IMR-90 (cell line): ENCODE results near the gene PRMT2. TPM values are rescaled to one million over a fixed set of nuclear protein-coding genes. Genes with fewer than 3 reads are reported as not detected.

Source experiments
- ATAC-seq: fragments of 200-7000 bp; cut with Tn5 transposase; 2 replicates; pipeline ENCODE4 v1.9.1; 2020; ENCODE audit warnings: low read depth, mild to moderate bottlenecking, moderate library complexity
- BruUV-seq: library from RNA; stranded (reverse); fragments of 400-500 nt; replicated peaks from 2 replicates; lab custom pipeline; 2021; lab: Mats Ljungman, UMichigan
- CTCF ChIA-PET: fragments of 300-600 bp; formaldehyde crosslinking; extraction: SDS; loops from one replicate; lab custom pipeline; 2021; ENCODE audit warnings: antibody characterized with exemption; lab: Yijun Ruan, JAX
- POLR2A ChIA-PET: fragments of 300-600 bp; sonication (Branson Sonifier 250); formaldehyde crosslinking; loops from one replicate; lab custom pipeline; 2022; ENCODE audit warnings: antibody characterized with exemption; ENCODE audit not compliant: unreplicated experiment; lab: Charles Lee
- DNase-seq: peaks from one replicate; pipeline ENCODE4 v3.0.0; 2013
- H2AFZ ChIP-seq: replicated peaks from 2 replicates; pipeline ENCODE3; 2013; ENCODE audit warnings: low read length, mild to moderate bottlenecking; ENCODE audit not compliant: poor library complexity
- H2AK5ac ChIP-seq: 2 replicates; pipeline ENCODE4 v1.6.1; 2013; ENCODE audit warnings: low read depth, low read length, inconsistent platforms
- H2AK9ac ChIP-seq: replicated peaks from 2 replicates; pipeline ENCODE3; 2013; ENCODE audit warnings: mild to moderate bottlenecking, low read depth, low read length, moderate library complexity; ENCODE audit not compliant: poor library complexity
- H2BK120ac ChIP-seq: 2 replicates; pipeline ENCODE4 v1.6.1; 2013; ENCODE audit warnings: low read depth, low read length, inconsistent platforms
- H2BK15ac ChIP-seq: 3 replicates; pipeline ENCODE4 v1.6.1; 2013; ENCODE audit warnings: low read depth, low read length, inconsistent platforms
- H2BK20ac ChIP-seq: 2 replicates; pipeline ENCODE4 v1.6.1; 2013; ENCODE audit warnings: low read depth, mild to moderate bottlenecking, inconsistent platforms, low read length, moderate library complexity
- H2BK5ac ChIP-seq: 2 replicates; pipeline ENCODE4 v1.6.1; 2013; ENCODE audit warnings: mild to moderate bottlenecking, low read depth, low read length, inconsistent platforms; ENCODE audit not compliant: poor library complexity, severe bottlenecking
- H3K14ac ChIP-seq: replicated peaks from 2 replicates; pipeline ENCODE4 v1.6.1; 2013; ENCODE audit warnings: low read depth, low read length, inconsistent platforms
- H3K18ac ChIP-seq: 2 replicates; pipeline ENCODE4 v1.6.1; 2013; ENCODE audit warnings: low read depth, low read length, control low read depth
- H3K23ac ChIP-seq: 2 replicates; pipeline ENCODE4 v1.6.1; 2013; ENCODE audit warnings: low read depth, low read length, inconsistent platforms
- H3K27ac ChIP-seq: 2 replicates; pipeline ENCODE4 v1.5.1; 2013; ENCODE audit warnings: mild to moderate bottlenecking, control low read depth, low read length; ENCODE audit not compliant: insufficient read depth
- H3K27me3 ChIP-seq: 2 replicates; pipeline ENCODE4 v1.6.1; 2013; ENCODE audit warnings: low read length; ENCODE audit not compliant: control insufficient read depth, insufficient read depth
- H3K36me3 ChIP-seq: 2 replicates; pipeline ENCODE4 v1.6.1; 2013; ENCODE audit warnings: low read length, mixed read lengths; ENCODE audit not compliant: control insufficient read depth, insufficient read depth
- H3K4ac ChIP-seq: 2 replicates; pipeline ENCODE4 v1.6.1; 2013; ENCODE audit warnings: low read depth, low read length, inconsistent platforms
- H3K4me1 ChIP-seq: 2 replicates; pipeline ENCODE4 v1.6.1; 2013; ENCODE audit warnings: low read length, mixed read lengths; ENCODE audit not compliant: control insufficient read depth, insufficient read depth
- H3K4me2 ChIP-seq: 2 replicates; pipeline ENCODE4 v1.6.1; 2013; ENCODE audit warnings: low read depth, mild to moderate bottlenecking, control low read depth, low read length, moderate library complexity
- H3K4me3 ChIP-seq: 2 replicates; pipeline ENCODE4 v1.5.1; 2013; ENCODE audit warnings: low read depth, mild to moderate bottlenecking, control low read depth, low read length, moderate library complexity; ENCODE audit not compliant: insufficient read depth
- H3K56ac ChIP-seq: 2 replicates; pipeline ENCODE4 v1.6.1; 2013; ENCODE audit warnings: low read length, inconsistent platforms; ENCODE audit not compliant: insufficient read depth; ENCODE audit errors: extremely low read depth
- H3K79me1 ChIP-seq, 2 experiments: 2 replicates each; pipeline ENCODE4 v1.6.1; 2013; ENCODE audit warnings: low read length in 2 of 2, inconsistent platforms in 1 of 2, low read depth in 1 of 2
- H3K9ac ChIP-seq: 2 replicates; pipeline ENCODE4 v1.6.1; 2013; ENCODE audit warnings: low read depth, low read length, control low read depth
- H3K9me1 ChIP-seq: 2 replicates; pipeline ENCODE4 v1.6.1; 2013; ENCODE audit warnings: low read length, inconsistent platforms; ENCODE audit not compliant: insufficient read depth
- H3K9me3 ChIP-seq: 2 replicates; pipeline ENCODE4 v1.6.1; 2013; ENCODE audit warnings: low read length; ENCODE audit not compliant: control insufficient read depth, insufficient read depth
- H4K20me1 ChIP-seq: 2 replicates; pipeline ENCODE4 v1.6.1; 2013; ENCODE audit warnings: low read length, inconsistent platforms; ENCODE audit not compliant: insufficient read depth
- H4K5ac ChIP-seq: 2 replicates; pipeline ENCODE4 v1.6.1; 2013; ENCODE audit warnings: mild to moderate bottlenecking, low read depth, low read length, control low read depth
- H4K8ac ChIP-seq, 2 experiments: 2 replicates each; pipeline ENCODE4 v1.6.1; 2013; ENCODE audit warnings: low read depth in 2 of 2, low read length in 2 of 2, control low read depth in 1 of 2, inconsistent platforms in 1 of 2
- H4K91ac ChIP-seq: 2 replicates; pipeline ENCODE4 v1.6.1; 2013; ENCODE audit warnings: low read depth, low read length, inconsistent platforms; ENCODE audit not compliant: insufficient read depth
- MAFK ChIP-seq: IDR thresholded peaks from 2 replicates; pipeline ENCODE4 v1.6.1; 2012; ENCODE audit warnings: low read depth, low read length, improper control_type of control experiment
- NFE2L2 ChIP-seq: fragments of 150-350 bp; IDR thresholded peaks from 2 replicates; pipeline ENCODE4 v1.6.1; 2016; ENCODE audit warnings: low read depth, mild to moderate bottlenecking, low read length
- RCOR1 ChIP-seq: IDR thresholded peaks from 2 replicates; pipeline ENCODE4 v1.6.1; 2012; ENCODE audit warnings: mild to moderate bottlenecking, low read length, improper control_type of control experiment; ENCODE audit not compliant: insufficient replicate concordance
- WGBS, 2 experiments: methylation state at CpG; one replicate each; pipeline versions ENCODE4 v1.1.5 to v1.1.7; 2013; ENCODE audit warnings: missing lambda C conversion rate in 2 of 2; ENCODE audit not compliant: insufficient read length in 1 of 2; ENCODE audit errors: extremely low coverage in 2 of 2; 5-methylcytosine and 5-hydroxymethylcytosine counted together
- dilution Hi-C: fragments of 300-500 bp; cut with HindIII; formaldehyde crosslinking; loops from one replicate; pipeline ENCODE4 v1.14.3; 2018; ENCODE audit warnings: low sequenced_read_pairs; ENCODE audit not compliant: unreplicated experiment
- in situ Hi-C: fragments of 300-500 bp; cut with MboI; formaldehyde crosslinking; loops from 3 replicates; pipeline ENCODE4 v1.14.3; 2019; ENCODE audit warnings: low sequenced_read_pairs, inconsistent platforms, mixed read lengths
- intact Hi-C: fragments of 100-400 bp; cut with micrococcal nuclease; formaldehyde crosslinking; loops from 2 replicates; pipeline ENCODE4 v1.10.0; 2022
- polyA plus RNA-seq, 3 experiments: library from polyadenylated mRNA; depleted of rRNA; stranded (reverse); fragments of >200 nt; gene quantifications; 2 replicates each; pipeline ENCODE4 v1.2.3, GENCODE V29; 2012; ENCODE audit warnings: low replicate concordance in 1 of 3
- total RNA-seq: library from RNA; depleted of rRNA; stranded (reverse); fragments of >200 nt; gene quantifications from 2 replicates; pipeline ENCODE4 v1.2.3, GENCODE V29; 2012

PRMT2 gene
- total and polyA plus RNA-seq, 2 of the 4 experiments (the other 2 are of a cell fraction): 126 to 159 TPM

- no peak for TF ChIP-seq RCOR1
- TF ChIP-seq NFE2L2: no peak
These were observed 31.7 kb downstream of the PRMT2 start (continued) for GRCh38 chr21:46666941-46667740.

- Histone ChIP-seq H3K79me1 (peaks cover 0 to under 1% of the 10 kb centered on the region in 2 experiments; a peak in 1 of 4 replicates), H3K4me1 (no peaks in the 10 kb centered on the region), H2BK20ac (no peak overlapping the region), H4K20me1 (no peaks in the 10 kb centered on the region), H2BK120ac (0 out of 2 replicates have a peak overlapping the region, but pooled peaks have one; percentile 26), H3K4me3 (peak overlapping the region; percentile 50), H4K5ac (peak overlapping the region; percentile 11), H2BK15ac (no peak overlapping the region), H3K9me1 (peaks cover 4% of the 10 kb centered on the region; the same call in 1 of the 2 replicates), H2AFZ (peak overlapping the region; percentile 87), H3K27me3 (peaks cover 10% of the 10 kb centered on the region), H2AK9ac (peak overlapping the region; percentile 76), H3K14ac (peak overlapping the region; percentile 54), H3K4me2 (peak overlapping the region; percentile 85), H3K18ac (no peak overlapping the region), H3K56ac (peak overlapping the region; percentile 70), H3K27ac (no peak overlapping the region; the same call in 1 of the 2 replicates), H3K4ac (peak overlapping the region; percentile 37; the same call in 1 of the 2 replicates), H2BK5ac (no peak overlapping the region), H3K36me3 (peaks cover 16% of the 10 kb centered on the region), H4K91ac (peak overlapping the region; percentile 46; the same call in 1 of the 2 replicates), H3K9me3 (no peaks in the 10 kb centered on the region), H4K8ac (peak overlapping the region; percentile 76 to 86), H3K23ac (peak overlapping the region; percentile 81; the same call in 1 of the 2 replicates), H2AK5ac (no peak overlapping the region; the same call in 1 of the 2 replicates), H3K9ac (peak overlapping the region; percentile 47)
- DNase-seq (peak; percentile 17), ATAC-seq (peak; percentile 80)
- in situ Hi-C loops: no loop called here
- no TSS peak for BruUV-seq
- POLR2A ChIA-PET: interaction anchor here (0.6 kb wide), 1 partner anchor 142 kb away, joined by 4 read pairs; no protein-coding TSS in a partner anchor
- intact Hi-C loops: no loop called here
- WGBS, 2 experiments: 0% methylated on average over 15 of the region's 53 CpGs; no CpG with 5 or more reads in 1 of the 2 experiments
- CTCF ChIA-PET: no interaction called here
- TF ChIP-seq MAFK (no peak), NFE2L2 (no peak)
- dilution Hi-C loops: no loop called here
These were observed 32.4 kb downstream of the PRMT2 start for GRCh38 chr21:46667741-46668380.
